Gastroesophageal sphincter (tissue), 4 donors: ENCODE data around the gene SMCO4. TPM values are rescaled to one million over a fixed set of nuclear protein-coding genes. Genes with fewer than 3 reads are reported as not detected.
"Not testable (repeated sequence)": the region's sequence is repeated elsewhere in the genome, so short reads cannot be mapped to it uniquely, and the experiment has no call there.

Experiments
- ATAC-seq: fragments of 150-250 bp; one replicate; pipeline ENCODE4 v1.9.1; 2016; ENCODE audit warnings: mild to moderate bottlenecking, moderate library complexity
- H3K27ac ChIP-seq, 4 donors: fragments of 200-600 bp; sonication (generic) in 3 of 4; 1 replicate in 3 of 4; 2 replicates in 1 of 4; pipeline ENCODE4 v1.5.1; 2016 to 2019
- H3K27me3 ChIP-seq: fragments of 200-600 bp; sonication (generic); one replicate; pipeline ENCODE4 v1.5.1; 2019
- H3K36me3 ChIP-seq, 2 donors: fragments of 200-600 bp; sonication (generic); one replicate each; pipeline ENCODE4 v1.5.1; 2019; ENCODE audit warnings: control low read depth in 1 of 2
- H3K4me1 ChIP-seq, 3 donors: fragments of 200-600 bp; sonication (generic); 1 replicate in 2 of 3; 2 replicates in 1 of 3; pipeline ENCODE4 v1.5.1; 2016 to 2019; ENCODE audit warnings: control low read depth in 2 of 3
- H3K4me3 ChIP-seq, 2 donors: fragments of 200-600 bp; sonication (generic); one replicate each; pipeline ENCODE4 v1.5.1; 2019; ENCODE audit warnings: mild to moderate bottlenecking in 1 of 2, moderate library complexity in 1 of 2
- H3K9me3 ChIP-seq, 3 donors: fragments of 200-600 bp; sonication (generic); one replicate each; pipeline ENCODE4 v1.5.1; 2017 to 2019; ENCODE audit warnings: control low read depth in 2 of 3
- CTCF ChIP-seq, 4 experiments: fragments of 200-600 bp in 2 of 4; fragments of 450-650 bp in 2 of 4; sonication (generic) in 1 of 4; IDR thresholded peaks; one replicate each; pipeline ENCODE4 v1.5.1; 2017 to 2019; ENCODE audit warnings: antibody characterized with exemption in 4 of 4, mild to moderate bottlenecking in 2 of 4, moderate library complexity in 2 of 4
- EP300 ChIP-seq: sonication (generic); formaldehyde crosslinking; IDR thresholded peaks from one replicate; pipeline ENCODE4 v1.6.1; 2017; ENCODE audit warnings: antibody characterized with exemption, mild to moderate bottlenecking
- POLR2A ChIP-seq, 2 donors: fragments of 450-650 bp; IDR thresholded peaks; one replicate each; pipeline ENCODE4 v1.6.1; 2017; ENCODE audit warnings: antibody characterized with exemption in 2 of 2, mild to moderate bottlenecking in 2 of 2, moderate library complexity in 1 of 2
- POLR2AphosphoS5 ChIP-seq: sonication (generic); formaldehyde crosslinking; IDR thresholded peaks from one replicate; pipeline ENCODE4 v1.6.1; 2017; ENCODE audit warnings: antibody characterized with exemption
- WGBS, 2 donors: methylation state at CpG; one replicate each; pipeline ENCODE4 v1.1.5; 2018; ENCODE audit warnings: low coverage in 1 of 2; 5-methylcytosine and 5-hydroxymethylcytosine counted together
- small RNA-seq, 4 donors: library from RNA; depleted of rRNA; stranded (forward); fragments of <200 nt; gene quantifications; one replicate each; pipeline ENCODE3, GENCODE V24; 2016
- total RNA-seq, 4 donors: library from RNA; depleted of rRNA; stranded (reverse); fragments of >200 nt; gene quantifications; one replicate each; pipeline ENCODE4 v1.1.0, GENCODE V29; 2016

SMCO4 gene
- total RNA-seq, 4 donors from 2014 or later, result 5.6 to 15.5 (median 11.6) TPM

- H3K4me3 ChIP-seq, result no peak overlapping the region
- H3K36me3 ChIP-seq, result no peaks in the 10 kb centered on the region
- H3K9me3 ChIP-seq, result no peaks in the 10 kb centered on the region
- no peaks in the 10 kb centered on the region for H3K4me1 ChIP-seq
- no peak for TF ChIP-seq EP300
- TF ChIP-seq POLR2AphosphoS5, result no peak
- TF ChIP-seq POLR2A (IDR thresholded peaks at IDR 0.05), result no peak
- no peak for TF ChIP-seq CTCF (IDR thresholded peaks at IDR 0.05)
- ATAC-seq, result no peak
- H3K27ac ChIP-seq, result no peak overlapping the region
- H3K27me3 ChIP-seq, result no peaks in the 10 kb centered on the region
- WGBS, 2 donors, result 40% methylated on average over 1 of the region's 9 CpGs; no CpG with 5 or more reads in 1 of the 2 donors
Observed at GRCh38 chr11:93458286-93458685, 84.9 kb downstream of the SMCO4 start.

GRCh38 chr11:93444617-93445073 is 98.5 kb downstream of the SMCO4 start:
- Histone ChIP-seq H3K36me3 (no peaks in the 10 kb centered on the region), H3K4me1 (no peaks in the 10 kb centered on the region), H3K27me3 (no peaks in the 10 kb centered on the region), H3K4me3 (no peak overlapping the region), H3K27ac (no peak overlapping the region), H3K9me3 (peaks cover 0 to 14% (median 0%) of the 10 kb centered on the region in 3 donors)
- no peak for ATAC-seq
- TF ChIP-seq POLR2A (IDR thresholded peaks at IDR 0.05), result no peak
- no peak for TF ChIP-seq CTCF (IDR thresholded peaks at IDR 0.05)
- no peak for TF ChIP-seq EP300
- no peak for TF ChIP-seq POLR2AphosphoS5
- WGBS, 2 donors, result no CpG with 5 or more reads among the region's 8 CpGs

- not testable (repeated sequence) for H3K27ac ChIP-seq, H3K36me3 ChIP-seq, H3K4me3 ChIP-seq, H3K4me1 ChIP-seq, H3K27me3 ChIP-seq, ATAC-seq
- 80 to 100% methylated on average over 2 of the region's 2 CpGs for WGBS, 2 donors
- peaks cover 0 to 14% (median 0%) of the 10 kb centered on the region in 3 donors for H3K9me3 ChIP-seq
Observed at GRCh38 chr11:93443232-93443631, 100.0 kb downstream of the SMCO4 start.

- Histone ChIP-seq H3K9me3 (no peaks in the 10 kb centered on the region), H3K27me3 (no peaks in the 10 kb centered on the region), H3K4me1 (no peaks in the 10 kb centered on the region), H3K36me3 (no peaks in the 10 kb centered on the region), H3K27ac (no peak overlapping the region), H3K4me3 (no peak overlapping the region)
- TF ChIP-seq POLR2AphosphoS5 (no peak), POLR2A (IDR thresholded peaks at IDR 0.05) (no peak), EP300 (no peak), CTCF (IDR thresholded peaks at IDR 0.05) (no peak)
- 48 to 85% methylated on average over 2 to 3 of the region's 3 CpGs for WGBS, 2 donors
- no peak for ATAC-seq
Observed at GRCh38 chr11:93432247-93432646, 110.9 kb downstream of the SMCO4 start.

Small RNA genes lying within 50 kb of the gene (small RNA-seq; reads per million reads assigned to genes)
- 0 reads per million in 4 donors for gene RN7SL223P

Other genes with a start within 250 kb of the SMCO4 start
- not detected for gene DEUP1, start 212.6 kb downstream of the SMCO4 start, total RNA-seq
- 10 to 100 TPM; 15.8 to 20.8 (median 18.3) TPM for gene CEP295, start 118.3 kb upstream of the SMCO4 start, total RNA-seq
- 100 to 1,000 TPM in 1 of 4 donors, 10 to 100 TPM in 3; 28.3 to 114 (median 58.1) TPM for gene TAF1D, start 198.1 kb upstream of the SMCO4 start, total RNA-seq
- gene C11orf54, start 198.3 kb upstream of the SMCO4 start, total RNA-seq, result 10 to 100 TPM; 33.8 to 81.4 (median 45.4) TPM
- 10 to 100 TPM; 27.1 to 29.7 (median 28.2) TPM for gene MED17, start 240.9 kb upstream of the SMCO4 start, total RNA-seq